ENCODE results near the gene LENG9. TPM values are rescaled to one million over a fixed set of nuclear protein-coding genes. Genes with fewer than 3 reads are reported as not detected.
"Not testable (repeated sequence)": the region's sequence is repeated elsewhere in the genome, so short reads cannot be mapped to it uniquely, and the experiment has no call there.

The LENG9 gene
- total and polyA plus RNA-seq, 4 donors: 1.2 to 3.2 (median 2.7) TPM

DNA sequence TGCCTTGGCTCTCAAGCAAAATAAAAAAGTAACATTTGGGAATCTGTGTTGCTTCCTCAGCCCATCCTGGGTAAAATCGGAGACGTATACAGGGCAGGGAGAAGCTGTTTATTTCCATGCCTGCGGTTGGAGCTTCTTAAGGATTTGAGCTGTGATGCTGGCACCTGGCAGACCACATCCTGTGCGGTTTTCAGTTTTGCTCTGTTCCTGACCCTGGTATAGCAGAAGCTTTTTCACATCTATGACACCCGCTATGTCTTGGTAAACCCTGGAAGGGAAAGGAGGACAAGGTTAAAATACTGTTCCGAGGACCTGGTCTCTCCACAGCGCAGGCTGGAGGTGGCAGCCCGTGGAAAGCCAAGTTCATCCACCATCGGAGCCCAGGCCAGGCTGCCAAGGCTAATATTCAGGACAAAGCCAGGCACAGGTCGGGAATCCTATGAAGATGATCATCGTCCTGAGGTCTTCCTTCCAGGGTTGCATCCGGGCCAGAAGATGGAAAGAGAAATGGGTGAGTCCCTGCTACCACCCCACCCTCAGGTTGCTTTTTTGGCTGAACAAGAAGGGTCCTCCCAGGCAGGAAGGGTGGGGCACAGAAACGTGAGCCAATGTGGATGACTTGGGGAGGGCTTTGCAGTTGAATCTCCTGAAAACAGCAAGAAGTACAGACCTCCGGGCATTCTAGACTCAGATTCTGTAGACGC is 34.3 kb upstream of the LENG9 start:
- H3K9me3 ChIP-seq (ENCODE audit: control insufficient read depth, insufficient read depth, low read length); H3K27ac ChIP-seq (ENCODE audit: low read depth, low read length); H3K4me3 ChIP-seq (ENCODE audit: low read depth, low read length); H3K4me1 ChIP-seq (ENCODE audit: control insufficient read depth, insufficient read depth, low read length); H3K36me3 ChIP-seq (ENCODE audit: control insufficient read depth, insufficient read depth, low read length); H3K27me3 ChIP-seq (ENCODE audit: control insufficient read depth, insufficient read depth, low read length); DNase-seq (ENCODE audit: low read depth in 4 of 6, low spot score in 6 of 6): not testable (repeated sequence)
- 79% methylated on average over 2 of the region's 15 CpGs for WGBS (ENCODE audit: insufficient coverage)

DNA sequence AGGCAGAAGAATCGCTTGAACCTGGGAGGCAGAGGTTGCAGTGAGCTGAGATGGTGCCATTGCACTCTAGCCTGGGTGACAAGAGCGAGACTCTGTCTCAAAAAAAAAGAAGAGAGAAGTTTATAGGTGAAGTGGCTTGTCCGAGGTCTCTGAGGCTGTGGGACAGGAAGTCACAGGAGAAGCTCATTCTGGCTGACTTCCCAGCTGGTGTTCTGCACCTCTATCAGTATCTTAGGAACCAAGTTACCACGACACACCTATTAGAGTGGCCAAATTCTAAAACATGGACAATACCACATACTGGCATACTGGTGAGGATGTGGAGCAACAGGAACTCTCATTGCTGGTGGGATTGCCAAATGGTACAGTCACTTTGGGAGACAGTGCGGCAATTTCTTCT is 31.7 kb upstream of the LENG9 start:
- H3K36me3 ChIP-seq (ENCODE audit: control insufficient read depth, insufficient read depth, low read length); H3K27me3 ChIP-seq (ENCODE audit: control insufficient read depth, insufficient read depth, low read length); H3K4me1 ChIP-seq (ENCODE audit: control insufficient read depth, insufficient read depth, low read length); DNase-seq (ENCODE audit: low read depth in 4 of 6, low spot score in 6 of 6); H3K27ac ChIP-seq (ENCODE audit: low read depth, low read length); H3K9me3 ChIP-seq (ENCODE audit: control insufficient read depth, insufficient read depth, low read length); H3K4me3 ChIP-seq (ENCODE audit: low read depth, low read length): not testable (repeated sequence)
- WGBS (ENCODE audit: insufficient coverage): 100% methylated on average over 1 of the region's 5 CpGs

DNA sequence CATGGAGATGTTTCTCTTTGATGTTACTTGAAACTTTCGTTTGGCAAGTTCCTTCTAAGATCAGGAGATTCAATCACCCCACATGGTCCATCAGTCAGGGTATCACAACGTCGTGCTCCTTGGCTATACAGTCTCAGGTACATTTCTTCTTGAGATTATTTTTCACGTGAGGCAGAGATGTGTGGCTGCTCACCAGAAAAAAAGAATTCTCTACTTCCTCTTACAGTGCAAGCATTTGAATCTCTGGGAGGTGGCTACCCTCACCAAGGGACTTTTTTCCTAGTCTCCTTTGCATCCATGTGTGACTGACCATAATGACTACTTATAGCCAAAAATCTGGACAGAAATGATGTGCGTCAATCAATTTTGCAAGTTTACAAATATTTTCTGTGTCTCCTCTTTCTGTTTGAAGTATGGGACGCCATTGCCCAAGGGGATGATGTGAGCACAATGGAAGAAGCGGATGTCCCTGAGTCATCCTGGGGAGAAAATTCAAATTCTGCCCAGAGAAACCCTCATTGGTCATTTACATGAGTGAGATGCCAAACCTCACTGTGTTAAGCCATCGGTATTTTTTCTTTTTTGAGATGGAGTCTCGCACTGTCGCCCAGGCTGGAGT is 30.5 kb upstream of the LENG9 start:
- no peak for DNase-seq (ENCODE audit: low read depth in 4 of 6, low spot score in 6 of 6)
- H3K9me3 ChIP-seq (ENCODE audit: control insufficient read depth, insufficient read depth, low read length): no peaks in the 10 kb centered on the region

DNA sequence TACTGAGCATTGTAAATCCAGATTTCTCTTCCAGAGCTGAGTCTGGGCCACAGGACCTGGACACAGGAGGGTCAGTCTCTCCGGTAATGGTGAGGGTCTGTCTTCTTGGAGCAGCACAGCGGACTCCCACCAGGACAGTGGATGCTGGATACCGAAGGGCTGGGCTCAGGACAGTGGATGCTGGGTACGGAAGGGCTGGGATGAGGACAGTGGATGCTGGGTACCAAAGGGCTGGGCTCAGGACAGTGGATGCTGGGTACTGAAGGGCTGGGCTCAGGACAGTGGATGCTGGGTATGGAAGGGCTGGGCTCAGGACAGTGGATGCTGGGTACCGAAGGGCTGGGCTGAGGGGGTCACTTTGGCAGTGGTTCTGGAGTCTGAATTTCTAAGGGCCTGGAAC is 29.5 kb upstream of the LENG9 start:
- not testable (repeated sequence) for H3K27ac ChIP-seq (ENCODE audit: low read depth, low read length); H3K27me3 ChIP-seq (ENCODE audit: control insufficient read depth, insufficient read depth, low read length); H3K9me3 ChIP-seq (ENCODE audit: control insufficient read depth, insufficient read depth, low read length); H3K4me1 ChIP-seq (ENCODE audit: control insufficient read depth, insufficient read depth, low read length); DNase-seq (ENCODE audit: low read depth in 4 of 6, low spot score in 6 of 6); H3K4me3 ChIP-seq (ENCODE audit: low read depth, low read length); H3K36me3 ChIP-seq (ENCODE audit: control insufficient read depth, insufficient read depth, low read length)
- 80% methylated on average over 4 of the region's 5 CpGs for WGBS (ENCODE audit: insufficient coverage)

More for the DNA sequence above, 30.5 kb upstream of the LENG9 start:
- 65% methylated on average over 5 of the region's 10 CpGs for WGBS (ENCODE audit: insufficient coverage)
- no peaks in the 10 kb centered on the region for H3K36me3 ChIP-seq (ENCODE audit: control insufficient read depth, insufficient read depth, low read length)
- no peaks in the 10 kb centered on the region for H3K4me1 ChIP-seq (ENCODE audit: control insufficient read depth, insufficient read depth, low read length)
- no peak overlapping the region for H3K4me3 ChIP-seq (ENCODE audit: low read depth, low read length)
- no peak overlapping the region for H3K27ac ChIP-seq (ENCODE audit: low read depth, low read length)
- peaks cover 3% of the 10 kb centered on the region for H3K27me3 ChIP-seq (ENCODE audit: control insufficient read depth, insufficient read depth, low read length)

DNA sequence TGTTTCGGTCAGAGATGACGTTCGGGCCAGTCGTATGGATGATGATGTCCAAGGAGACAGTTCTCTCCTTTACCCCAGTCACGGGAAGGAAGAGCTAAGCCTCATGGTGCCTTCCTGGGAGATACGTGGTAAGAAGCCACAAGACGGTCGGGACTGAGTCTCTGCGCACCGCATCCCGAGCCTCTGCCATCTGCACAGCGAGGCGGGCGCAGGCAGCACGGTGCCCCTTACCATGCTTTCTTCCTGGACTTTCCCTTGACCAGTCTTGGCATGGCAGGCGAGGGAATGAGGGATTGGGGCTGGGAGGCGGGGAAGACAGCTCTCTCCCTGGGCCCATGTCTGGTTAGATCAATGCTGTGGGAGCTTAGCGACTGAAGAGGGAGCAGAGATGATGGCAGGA is 29.0 kb upstream of the LENG9 start:
- Histone ChIP-seq H3K36me3 (ENCODE audit: control insufficient read depth, insufficient read depth, low read length) (no peaks in the 10 kb centered on the region), H3K27ac (ENCODE audit: low read depth, low read length) (no peak overlapping the region), H3K9me3 (ENCODE audit: control insufficient read depth, insufficient read depth, low read length) (no peaks in the 10 kb centered on the region), H3K27me3 (ENCODE audit: control insufficient read depth, insufficient read depth, low read length) (peaks cover 3% of the 10 kb centered on the region), H3K4me3 (ENCODE audit: low read depth, low read length) (no peak overlapping the region), H3K4me1 (ENCODE audit: control insufficient read depth, insufficient read depth, low read length) (no peaks in the 10 kb centered on the region)
- no peak for DNase-seq (ENCODE audit: low read depth in 4 of 6, low spot score in 6 of 6)
- WGBS (ENCODE audit: insufficient coverage): 92% methylated on average over 17 of the region's 18 CpGs

DNA sequence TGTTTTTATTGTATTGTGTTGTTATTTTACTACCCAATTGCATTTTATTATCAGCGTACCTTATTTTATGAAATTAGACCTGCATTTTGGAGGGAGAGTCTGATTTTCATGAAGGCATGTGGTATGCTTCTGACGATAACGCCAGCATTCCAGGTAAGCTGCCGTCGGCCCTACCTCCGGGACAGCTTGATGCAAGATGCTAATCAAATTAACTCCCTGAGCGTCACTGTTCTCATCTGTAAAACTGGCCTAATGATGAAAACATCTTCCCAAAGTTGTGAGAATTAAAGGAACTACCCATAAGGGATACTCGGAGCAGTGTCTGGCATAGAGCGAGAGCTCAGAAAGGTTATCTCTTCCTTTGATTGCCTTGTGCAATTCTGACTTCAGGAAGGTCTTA is 26.2 kb upstream of the LENG9 start:
- no peaks in the 10 kb centered on the region for H3K4me1 ChIP-seq (ENCODE audit: control insufficient read depth, insufficient read depth, low read length)
- H3K27ac ChIP-seq (ENCODE audit: low read depth, low read length): no peak overlapping the region
- no peak for DNase-seq (ENCODE audit: low read depth in 4 of 6, low spot score in 6 of 6)
- no peaks in the 10 kb centered on the region for H3K36me3 ChIP-seq (ENCODE audit: control insufficient read depth, insufficient read depth, low read length)
- 50% methylated on average over 1 of the region's 9 CpGs for WGBS (ENCODE audit: insufficient coverage)
- H3K27me3 ChIP-seq (ENCODE audit: control insufficient read depth, insufficient read depth, low read length): peaks cover 3% of the 10 kb centered on the region
- no peaks in the 10 kb centered on the region for H3K9me3 ChIP-seq (ENCODE audit: control insufficient read depth, insufficient read depth, low read length)
- H3K4me3 ChIP-seq (ENCODE audit: low read depth, low read length): no peak overlapping the region

DNA sequence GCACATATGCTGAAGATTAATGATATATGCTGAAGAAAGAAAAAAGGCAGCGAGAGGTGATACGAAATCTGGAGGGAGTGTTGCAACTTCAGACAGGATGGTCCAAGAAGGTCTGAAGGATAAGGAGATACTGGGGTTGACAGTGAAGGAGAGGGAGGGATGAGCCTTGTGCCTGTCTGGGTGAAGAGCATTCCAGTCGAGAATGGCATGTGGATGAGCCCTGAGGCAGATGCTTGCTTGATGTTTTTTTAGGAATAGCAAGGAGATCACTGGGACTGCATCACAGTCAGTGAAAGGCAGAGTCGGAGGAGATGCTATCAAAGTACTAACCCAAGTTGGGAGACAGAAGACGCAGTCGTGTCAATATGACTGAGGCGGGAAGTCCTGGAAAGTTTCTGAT is 25.8 kb upstream of the LENG9 start:
- no peak overlapping the region for H3K27ac ChIP-seq (ENCODE audit: low read depth, low read length)
- H3K4me3 ChIP-seq (ENCODE audit: low read depth, low read length): no peak overlapping the region
- no peaks in the 10 kb centered on the region for H3K4me1 ChIP-seq (ENCODE audit: control insufficient read depth, insufficient read depth, low read length)
- H3K36me3 ChIP-seq (ENCODE audit: control insufficient read depth, insufficient read depth, low read length): no peaks in the 10 kb centered on the region
- peaks cover 3% of the 10 kb centered on the region for H3K27me3 ChIP-seq (ENCODE audit: control insufficient read depth, insufficient read depth, low read length)
- no peak for DNase-seq (ENCODE audit: low read depth in 4 of 6, low spot score in 6 of 6)
- no peaks in the 10 kb centered on the region for H3K9me3 ChIP-seq (ENCODE audit: control insufficient read depth, insufficient read depth, low read length)
- 74% methylated on average over 4 of the region's 7 CpGs for WGBS (ENCODE audit: insufficient coverage)

DNA sequence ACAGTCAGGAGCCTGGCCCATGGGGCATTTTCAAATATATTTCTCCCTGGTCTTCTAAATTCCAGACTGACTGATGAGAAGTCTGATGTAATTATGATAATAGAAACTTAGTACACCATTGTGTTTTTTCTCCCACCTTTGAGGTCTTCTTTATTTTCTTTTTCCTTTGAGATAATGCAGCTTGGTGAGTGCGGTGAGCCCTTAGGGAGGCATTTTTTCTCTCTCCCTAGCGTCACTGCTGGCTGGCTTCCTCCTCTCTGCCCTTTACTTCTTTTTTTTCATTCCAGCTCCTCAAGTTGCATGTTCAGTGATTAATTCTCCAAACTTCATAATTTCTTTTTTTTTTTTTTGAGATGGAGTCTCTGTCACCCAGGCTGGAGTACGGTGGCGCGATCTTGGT is 22.3 kb upstream of the LENG9 start:
- Histone ChIP-seq H3K4me1 (ENCODE audit: control insufficient read depth, insufficient read depth, low read length) (no peaks in the 10 kb centered on the region), H3K36me3 (ENCODE audit: control insufficient read depth, insufficient read depth, low read length) (no peaks in the 10 kb centered on the region), H3K27me3 (ENCODE audit: control insufficient read depth, insufficient read depth, low read length) (peaks cover 5% of the 10 kb centered on the region), H3K27ac (ENCODE audit: low read depth, low read length) (no peak overlapping the region), H3K9me3 (ENCODE audit: control insufficient read depth, insufficient read depth, low read length) (no peaks in the 10 kb centered on the region), H3K4me3 (ENCODE audit: low read depth, low read length) (no peak overlapping the region)
- no CpG with 5 or more reads among the region's 5 CpGs for WGBS (ENCODE audit: insufficient coverage)
- DNase-seq (ENCODE audit: low read depth in 4 of 6, low spot score in 6 of 6): no peak

DNA sequence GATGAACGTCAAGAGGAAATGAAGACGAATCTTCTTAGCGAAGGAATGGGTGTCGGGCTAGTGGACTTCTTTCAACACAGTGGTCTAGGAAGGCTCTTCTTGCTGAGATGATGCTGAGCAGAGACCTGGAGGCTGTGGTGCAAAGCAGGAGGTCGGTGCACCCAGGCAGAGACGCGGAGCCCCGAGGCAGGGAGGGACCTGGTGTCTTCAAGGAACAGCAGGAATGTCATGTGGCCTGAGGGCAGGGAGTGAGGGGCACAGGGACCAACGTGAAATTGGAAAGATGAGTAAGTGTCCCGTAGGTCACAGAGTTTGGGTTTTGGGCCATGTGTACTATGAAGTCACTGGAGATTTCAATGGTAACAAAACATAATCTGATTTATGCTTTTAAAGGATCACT is 20.9 kb upstream of the LENG9 start:
- no peaks in the 10 kb centered on the region for H3K4me1 ChIP-seq (ENCODE audit: control insufficient read depth, insufficient read depth, low read length)
- H3K27ac ChIP-seq (ENCODE audit: low read depth, low read length): no peak overlapping the region
- no peak overlapping the region for H3K4me3 ChIP-seq (ENCODE audit: low read depth, low read length)
- no peaks in the 10 kb centered on the region for H3K9me3 ChIP-seq (ENCODE audit: control insufficient read depth, insufficient read depth, low read length)
- 84% methylated on average over 10 of the region's 10 CpGs for WGBS (ENCODE audit: insufficient coverage)
- no peak for DNase-seq (ENCODE audit: low read depth in 4 of 6, low spot score in 6 of 6)
- no peaks in the 10 kb centered on the region for H3K36me3 ChIP-seq (ENCODE audit: control insufficient read depth, insufficient read depth, low read length)
- H3K27me3 ChIP-seq (ENCODE audit: control insufficient read depth, insufficient read depth, low read length): peaks cover 4% of the 10 kb centered on the region

DNA sequence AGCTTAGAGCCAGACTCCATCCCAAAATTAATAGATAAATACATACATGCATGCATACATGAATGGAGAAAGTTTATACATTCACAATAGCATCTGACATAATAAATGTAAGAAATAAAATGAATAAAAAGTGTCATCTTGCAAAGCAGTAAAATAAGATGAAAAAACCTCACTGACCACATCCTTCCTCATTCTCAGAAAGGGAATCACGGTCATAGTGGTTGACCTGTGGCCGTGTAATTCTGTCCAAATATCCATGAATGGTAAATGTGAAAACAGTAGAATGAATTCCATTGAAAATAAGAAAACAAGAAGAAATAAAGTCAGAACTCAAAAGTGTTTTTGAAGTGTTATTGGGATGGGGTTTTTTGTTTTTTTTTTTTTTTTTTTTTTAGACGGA is 19.3 kb upstream of the LENG9 start:
- no peak for DNase-seq (ENCODE audit: low read depth in 4 of 6, low spot score in 6 of 6)
- H3K4me1 ChIP-seq (ENCODE audit: control insufficient read depth, insufficient read depth, low read length): no peaks in the 10 kb centered on the region
- no peaks in the 10 kb centered on the region for H3K9me3 ChIP-seq (ENCODE audit: control insufficient read depth, insufficient read depth, low read length)
- H3K27ac ChIP-seq (ENCODE audit: low read depth, low read length): no peak overlapping the region
- peaks cover 2% of the 10 kb centered on the region for H3K27me3 ChIP-seq (ENCODE audit: control insufficient read depth, insufficient read depth, low read length)
- no CpG with 5 or more reads among the region's 3 CpGs for WGBS (ENCODE audit: insufficient coverage)
- no peak overlapping the region for H3K4me3 ChIP-seq (ENCODE audit: low read depth, low read length)
- no peaks in the 10 kb centered on the region for H3K36me3 ChIP-seq (ENCODE audit: control insufficient read depth, insufficient read depth, low read length)

All from spinal cord (tissue), 10 donors.